ENCODE data around the gene NEK1. TPM values are rescaled to one million over a fixed set of nuclear protein-coding genes. Genes with fewer than 3 reads are reported as not detected.

Gene NEK1
- total RNA-seq, 1 experiment from 2014 or later = 12.3 TPM

DNA sequence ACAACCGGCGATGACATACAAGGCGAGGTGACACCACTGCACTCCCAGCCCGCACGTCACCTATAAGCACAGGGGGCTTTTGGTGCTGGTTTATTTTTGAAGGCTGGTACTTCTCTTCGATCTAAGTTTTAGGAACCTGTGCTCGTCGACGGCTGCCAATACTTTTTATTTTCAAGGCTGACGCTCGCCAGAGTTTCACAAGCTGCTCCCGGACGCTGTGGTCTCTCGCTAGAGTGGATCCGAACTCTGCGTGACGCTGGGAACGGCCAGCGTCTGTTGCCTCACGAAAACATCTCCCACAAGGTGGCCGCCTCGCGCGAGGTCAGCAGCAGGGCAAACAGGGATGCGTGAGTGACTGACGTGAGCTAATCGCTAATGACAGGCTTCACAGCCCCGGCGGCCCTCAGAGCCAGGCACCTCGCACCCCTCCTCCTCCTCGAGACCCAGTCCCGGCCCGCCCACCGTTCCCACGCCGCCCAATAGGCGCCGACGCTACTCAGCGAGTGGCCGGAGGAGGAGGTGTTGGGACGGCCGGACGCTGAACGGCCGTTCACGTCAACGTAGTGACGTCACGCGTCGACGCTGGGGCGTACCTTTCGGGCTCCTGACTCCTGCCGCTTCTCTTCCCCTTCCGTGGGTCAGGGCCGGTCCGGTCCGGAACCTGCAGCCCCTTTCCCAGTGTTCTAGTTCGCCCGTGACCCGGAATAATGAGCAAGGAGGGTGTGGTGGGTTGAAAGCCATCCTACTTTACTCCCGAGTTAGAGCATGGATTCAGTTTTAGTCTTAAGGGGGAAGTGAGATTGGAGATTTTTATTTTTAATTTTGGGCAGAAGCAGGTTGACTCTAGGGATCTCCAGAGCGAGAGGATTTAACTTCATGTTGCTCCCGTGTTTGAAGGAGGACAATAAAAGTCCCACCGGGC lies 7.8 kb upstream of the NEK1 start, which contains the start of gene CLCN3:
TSS of gene CLCN3 (plus strand) at position 621 of the 922 bp plus-strand sequence. CDS start 15,351 bp downstream, outside the sequence.
- peaks cover 12% of the 10 kb centered on the region; the same call in 1 of the 2 replicates for H3K79me2 ChIP-seq (ENCODE audit: insufficient read depth, low read length)
- Mint-ChIP-seq H3K4me1 (peaks cover 15 to 19% of the 10 kb centered on the region in 2 experiments), H3K36me3 (ENCODE audit: insufficient read depth in 1 of 3, low read depth in 3 of 3) (no peaks in the 10 kb centered on the region), H3K27ac (peak within 1 kb of the TSS; percentile 99 to 100 (median 99)), H3K4me3 (peak within 1 kb of the TSS; percentile 98 to 99), H3K27me3 (ENCODE audit: low read depth) (no peaks in the 10 kb centered on the region), H3K9me3 (no peaks in the 10 kb centered on the region; a peak in 2 of 5 replicates)
- peak within 1 kb of the TSS; percentile 10 for H2BK5ac ChIP-seq (ENCODE audit: insufficient read length, low read length)
- peak within 1 kb of the TSS; percentile 21 for H3K18ac ChIP-seq (ENCODE audit: insufficient read length, low read depth, low read length)
- H3K4me2 ChIP-seq (ENCODE audit: insufficient read depth, insufficient read length, low read length) = peak within 1 kb of the TSS; percentile 96
- H3K4me1 ChIP-seq (ENCODE audit: insufficient read depth, low read length) = 0 out of 2 replicates have a peak, but pooled peaks cover 3% of the 10 kb centered on the region
- H2AFZ ChIP-seq (ENCODE audit: low read length) = peak within 1 kb of the TSS; percentile 43
- H3K27me3 ChIP-seq (ENCODE audit: insufficient read depth, low read length) = no peaks in the 10 kb centered on the region
- no peak within 1 kb of the TSS for H2BK12ac ChIP-seq (ENCODE audit: insufficient read length, low read depth, low read length)
- H4K5ac ChIP-seq (ENCODE audit: insufficient read length, low read depth, low read length) = peak within 1 kb of the TSS; percentile 1
- no peak within 1 kb of the TSS for H2BK15ac ChIP-seq (ENCODE audit: low read depth, low read length)
- H4K91ac ChIP-seq (ENCODE audit: insufficient read length, low read depth, low read length) = no peak within 1 kb of the TSS
- H4K8ac ChIP-seq (replicated peaks; ENCODE audit: insufficient read length, low read depth, low read length) = no peak within 1 kb of the TSS
- no peak within 1 kb of the TSS for H2BK20ac ChIP-seq (ENCODE audit: low read depth, low read length, poor library complexity, severe bottlenecking)
- no peak within 1 kb of the TSS for H2AK5ac ChIP-seq (ENCODE audit: insufficient read length, low read length)
- peaks cover 12% of the 10 kb centered on the region for H3K23me2 ChIP-seq (ENCODE audit: insufficient read length, low read depth, low read length, poor library complexity, severe bottlenecking)
- H3K23ac ChIP-seq (ENCODE audit: insufficient read length, low read depth, low read length) = no peak within 1 kb of the TSS
- H3K14ac ChIP-seq (ENCODE audit: insufficient read depth, low read length) = peak within 1 kb of the TSS; percentile 74; the same call in 1 of the 2 replicates
- peak within 1 kb of the TSS; percentile 92 for H3K9ac ChIP-seq (ENCODE audit: extremely low read depth, insufficient read length, low read length)
- no peak within 1 kb of the TSS for H3T11ph ChIP-seq (ENCODE audit: low read length)
- no peak within 1 kb of the TSS for H3K56ac ChIP-seq (ENCODE audit: insufficient read length, low read depth, low read length)
- DNase-seq = peak; percentile 99
- WGBS (ENCODE audit: extremely low coverage, insufficient read length, low lambda C conversion rate) = no CpG with 5 or more reads among the region's 67 CpGs
- H2BK120ac ChIP-seq (ENCODE audit: low read depth, low read length, poor library complexity, severe bottlenecking) = peak within 1 kb of the TSS; percentile 10
- no peak within 1 kb of the TSS; the same call in 1 of the 2 replicates for H3K4ac ChIP-seq (ENCODE audit: low read depth, low read length)
- H3K79me1 ChIP-seq (ENCODE audit: insufficient read depth, low read depth, low read length, poor library complexity, severe bottlenecking) = no peaks in the 10 kb centered on the region
- H3K9me3 ChIP-seq (ENCODE audit: control insufficient read depth, low read depth, low read length) = no peaks in the 10 kb centered on the region
- H3K27ac ChIP-seq (ENCODE audit: insufficient read length, low read depth, low read length) = peak within 1 kb of the TSS; percentile 22
- TF ChIP-seq, protein P1, sequence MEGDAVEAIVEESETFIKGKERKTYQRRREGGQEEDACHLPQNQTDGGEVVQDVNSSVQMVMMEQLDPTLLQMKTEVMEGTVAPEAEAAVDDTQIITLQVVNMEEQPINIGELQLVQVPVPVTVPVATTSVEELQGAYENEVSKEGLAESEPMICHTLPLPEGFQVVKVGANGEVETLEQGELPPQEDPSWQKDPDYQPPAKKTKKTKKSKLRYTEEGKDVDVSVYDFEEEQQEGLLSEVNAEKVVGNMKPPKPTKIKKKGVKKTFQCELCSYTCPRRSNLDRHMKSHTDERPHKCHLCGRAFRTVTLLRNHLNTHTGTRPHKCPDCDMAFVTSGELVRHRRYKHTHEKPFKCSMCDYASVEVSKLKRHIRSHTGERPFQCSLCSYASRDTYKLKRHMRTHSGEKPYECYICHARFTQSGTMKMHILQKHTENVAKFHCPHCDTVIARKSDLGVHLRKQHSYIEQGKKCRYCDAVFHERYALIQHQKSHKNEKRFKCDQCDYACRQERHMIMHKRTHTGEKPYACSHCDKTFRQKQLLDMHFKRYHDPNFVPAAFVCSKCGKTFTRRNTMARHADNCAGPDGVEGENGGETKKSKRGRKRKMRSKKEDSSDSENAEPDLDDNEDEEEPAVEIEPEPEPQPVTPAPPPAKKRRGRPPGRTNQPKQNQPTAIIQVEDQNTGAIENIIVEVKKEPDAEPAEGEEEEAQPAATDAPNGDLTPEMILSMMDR (conservative IDR thresholded peaks at IDR 0.05) = no peak
- no peaks in the 10 kb centered on the region for H4K20me1 ChIP-seq (ENCODE audit: control insufficient read depth, insufficient read depth, insufficient read length)

Measured in H9 (cell line).